WTC11 (cell line): Measurements from ENCODE around the gene PPP3CA. TPM values are rescaled to one million over a fixed set of nuclear protein-coding genes. Genes with fewer than 3 reads are reported as not detected.

ENCODE experiments used
- ATAC-seq: fragments of 200-7000 bp; cut with Tn5 transposase; 2 replicates; pipeline ENCODE4 v1.10.0; 2021; ENCODE audit warnings: mild to moderate bottlenecking, moderate library complexity
- CTCF ChIA-PET: fragments of 300-600 bp; sonication (Branson Sonifier 250); formaldehyde crosslinking; loops from one replicate; lab custom pipeline; 2021; ENCODE audit warnings: antibody characterized with exemption; lab: Charles Lee
- POLR2A ChIA-PET: fragments of 350-600 bp; sonication (Branson Sonifier 250); formaldehyde crosslinking; loops from one replicate; lab custom pipeline; 2021; ENCODE audit warnings: antibody characterized with exemption; lab: Charles Lee
- DNase-seq: peaks from one replicate; pipeline ENCODE4 v3.0.0; 2021; ENCODE audit warnings: low spot score
- H3K27ac Mint-ChIP-seq: 2 replicates; pipeline ENCODE4 v1.8.0; 2021; ENCODE audit warnings: mixed read lengths
- H3K27me3 Mint-ChIP-seq: 2 replicates; pipeline ENCODE4 v1.8.0; 2021; ENCODE audit warnings: low read depth, mild to moderate bottlenecking, moderate library complexity, mixed read lengths
- H3K36me3 Mint-ChIP-seq: 2 replicates; pipeline ENCODE4 v1.8.0; 2021; ENCODE audit warnings: mixed read lengths
- H3K4me1 Mint-ChIP-seq: 2 replicates; pipeline ENCODE4 v1.8.0; 2022; ENCODE audit warnings: mixed read lengths
- H3K4me3 Mint-ChIP-seq: 2 replicates; pipeline ENCODE4 v1.8.0; 2021; ENCODE audit warnings: mild to moderate bottlenecking, moderate library complexity, mixed read lengths
- H3K9me3 Mint-ChIP-seq: 2 replicates; pipeline ENCODE4 v1.8.0; 2021; ENCODE audit warnings: mixed read lengths
- ATF6 ChIP-seq: sonication (generic); formaldehyde crosslinking; IDR thresholded peaks from 2 replicates; pipeline ENCODE4 v1.8.1; 2023; ENCODE audit warnings: mild to moderate bottlenecking, missing genetic modification reagents
- CREM ChIP-seq: sonication (generic); formaldehyde crosslinking; IDR thresholded peaks from 2 replicates; pipeline ENCODE4 v1.8.1; 2022; ENCODE audit warnings: mild to moderate bottlenecking, missing genetic modification reagents, moderate library complexity
- EMX1 ChIP-seq: fragments of 250-450 bp; sonication (Bioruptor Pico); IDR thresholded peaks from 2 replicates; pipeline ENCODE4 v1.8.0; 2021; ENCODE audit warnings: mild to moderate bottlenecking
- ERG ChIP-seq: fragments of 250-450 bp; sonication (Bioruptor Pico); IDR thresholded peaks from 2 replicates; pipeline ENCODE4 v1.8.0; 2021; ENCODE audit warnings: mild to moderate bottlenecking
- ETV6 ChIP-seq: sonication (generic); formaldehyde crosslinking; IDR thresholded peaks from 2 replicates; pipeline ENCODE4 v1.8.1; 2022; ENCODE audit warnings: mild to moderate bottlenecking, missing genetic modification reagents
- FOXP4 ChIP-seq: sonication (generic); formaldehyde crosslinking; IDR thresholded peaks from 2 replicates; pipeline ENCODE4 v1.8.0; 2022; ENCODE audit warnings: mild to moderate bottlenecking, missing genetic modification reagents
- GRHL2 ChIP-seq: fragments of 250-450 bp; sonication (Bioruptor Pico); IDR thresholded peaks from 2 replicates; pipeline ENCODE4 v1.8.0; 2022; ENCODE audit warnings: mild to moderate bottlenecking, moderate library complexity; ENCODE audit not compliant: insufficient replicate concordance, severe bottlenecking
- GTF2I ChIP-seq: fragments of 250-450 bp; sonication (Bioruptor Pico); conservative IDR thresholded peaks from 2 replicates; pipeline ENCODE4 v1.4.0; 2021; ENCODE audit warnings: mild to moderate bottlenecking
- IRF2 ChIP-seq: sonication (generic); formaldehyde crosslinking; IDR thresholded peaks from 2 replicates; pipeline ENCODE4 v1.8.0; 2022; ENCODE audit warnings: low read depth, missing genetic modification reagents, borderline replicate concordance
- JAZF1 ChIP-seq: fragments of 250-450 bp; sonication (Bioruptor Pico); IDR thresholded peaks from 2 replicates; pipeline ENCODE4 v1.9.0; 2021; ENCODE audit warnings: moderate library complexity, mild to moderate bottlenecking, inconsistent platforms
- MAX ChIP-seq: sonication (generic); formaldehyde crosslinking; IDR thresholded peaks from 2 replicates; pipeline ENCODE4 v1.8.0; 2022; ENCODE audit warnings: mild to moderate bottlenecking, missing genetic modification reagents
- NR3C1 ChIP-seq: sonication (generic); formaldehyde crosslinking; conservative IDR thresholded peaks from 2 replicates; pipeline ENCODE4 v1.8.1; 2023; ENCODE audit warnings: low read depth, mild to moderate bottlenecking, missing genetic modification reagents
- RELA ChIP-seq: sonication (generic); formaldehyde crosslinking; IDR thresholded peaks from 2 replicates; pipeline ENCODE4 v1.8.1; 2022; ENCODE audit warnings: missing genetic modification reagents, mild to moderate bottlenecking, borderline replicate concordance
- ZNF232 ChIP-seq: sonication (generic); formaldehyde crosslinking; IDR thresholded peaks from 2 replicates; pipeline ENCODE4 v1.8.0; 2022; ENCODE audit warnings: mild to moderate bottlenecking, missing genetic modification reagents
- ZNF263 ChIP-seq: sonication (generic); formaldehyde crosslinking; IDR thresholded peaks from 2 replicates; pipeline ENCODE4 v1.8.1; 2022; ENCODE audit warnings: low read depth, mild to moderate bottlenecking, moderate library complexity, missing genetic modification reagents
- ZNF425 ChIP-seq: fragments of 250-450 bp; sonication (Bioruptor Pico); conservative IDR thresholded peaks from 2 replicates; pipeline ENCODE4 v1.9.0; 2021; ENCODE audit warnings: mild to moderate bottlenecking
- ZNF671 ChIP-seq: fragments of 250-450 bp; sonication (Bioruptor Pico); IDR thresholded peaks from 2 replicates; pipeline ENCODE4 v1.8.0; 2021; ENCODE audit warnings: mild to moderate bottlenecking
- ZSCAN18 ChIP-seq: fragments of 250-450 bp; sonication (Bioruptor Pico); IDR thresholded peaks from 2 replicates; pipeline ENCODE4 v2.1.2; 2022; ENCODE audit warnings: mild to moderate bottlenecking, moderate library complexity
- total RNA-seq: library from RNA; stranded (reverse); gene quantifications from 3 replicates; pipeline ENCODE4 v1.2.3, GENCODE V29; 2021

The PPP3CA gene
- total RNA-seq, 1 experiment from 2014 or later = 41.6 TPM

- POLR2A ChIA-PET = interaction anchor here (0.8 kb wide), 1 partner anchor 9 kb away, joined by 7 read pairs; no protein-coding TSS in a partner anchor
- Mint-ChIP-seq H3K27ac (no peak overlapping the region), H3K27me3 (no peaks in the 10 kb centered on the region), H3K36me3 (no peaks in the 10 kb centered on the region), H3K9me3 (no peaks in the 10 kb centered on the region), H3K4me3 (no peak overlapping the region), H3K4me1 (peaks cover 34% of the 10 kb centered on the region)
- ATAC-seq (peak; percentile 52; the same call in 1 of the 2 replicates), DNase-seq (no peak)
- CTCF ChIA-PET = interaction anchor here (0.6 kb wide), 2 partner anchors 15 to 49 kb away, joined by 3 read pairs; no protein-coding TSS in a partner anchor
- TF ChIP-seq ZNF263 (CRISPR knock-in tag) (no peak), ERG (CRISPR knock-in tag) (no peak), EMX1 (CRISPR knock-in tag) (no peak), MAX (no peak), ZSCAN18 (no peak), ZNF425 (CRISPR knock-in tag) (no peak), GTF2I (CRISPR knock-in tag) (no peak), JAZF1 (no peak), IRF2 (CRISPR knock-in tag) (no peak), NR3C1 (CRISPR knock-in tag) (no peak), GRHL2 (no peak), ATF6 (CRISPR knock-in tag) (no peak)
These were observed 103.0 kb downstream of the PPP3CA start for GRCh38 chr4:101244349-101244748.

GRCh38 chr4:101242441-101242840, 104.9 kb downstream of the PPP3CA start:
- no peak overlapping the region for H3K4me3 Mint-ChIP-seq
- ATAC-seq (no peak), DNase-seq (no peak)
- H3K9me3 Mint-ChIP-seq = no peaks in the 10 kb centered on the region
- H3K4me1 Mint-ChIP-seq = peaks cover 48% of the 10 kb centered on the region
- CTCF ChIA-PET = no interaction called here
- POLR2A ChIA-PET = no interaction called here
- no peaks in the 10 kb centered on the region for H3K36me3 Mint-ChIP-seq
- no peaks in the 10 kb centered on the region for H3K27me3 Mint-ChIP-seq
- no peak overlapping the region for H3K27ac Mint-ChIP-seq
- TF ChIP-seq CREM (CRISPR knock-in tag) = no peak
- no peak for TF ChIP-seq ZNF671 (CRISPR knock-in tag)
- no peak for TF ChIP-seq RELA
- TF ChIP-seq FOXP4 (CRISPR knock-in tag) = no peak
- TF ChIP-seq ZNF232 (CRISPR knock-in tag) = no peak
- TF ChIP-seq ETV6 (CRISPR knock-in tag) = no peak
- no peak for TF ChIP-seq NR3C1 (CRISPR knock-in tag)
